Suppressor macrophage treated with lipopolysaccharide for 4 hours (primary cell): Measurements from ENCODE around the gene SCRN1.
A peak's percentile ranks its signal among the peaks of the same experiment; 100 is the strongest.

Experiments used
- DNase-seq: peaks from one replicate; pipeline ENCODE4 v3.0.0-alpha.2; 2020

SCRN1 gene

DNA sequence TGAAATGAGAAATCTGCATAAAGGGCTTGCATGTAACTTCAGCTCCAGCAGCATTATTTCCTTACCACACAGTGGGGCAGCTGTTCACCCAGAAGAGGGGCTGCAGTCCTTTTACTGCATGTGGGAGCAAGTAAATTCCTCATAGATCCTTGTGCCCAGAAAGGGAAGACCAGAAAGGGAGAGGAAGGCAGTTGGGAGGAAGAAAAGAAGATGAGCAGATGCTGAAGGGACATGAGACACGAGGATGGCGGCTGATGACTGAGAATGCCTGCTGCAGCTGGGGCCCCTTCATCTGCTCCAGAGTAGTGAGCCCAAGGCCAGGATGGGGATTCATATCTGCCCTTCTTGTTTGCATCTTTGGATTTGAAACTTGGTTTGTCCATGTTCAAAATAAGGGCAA, 102.8 kb downstream of the SCRN1 start:
- no peak for DNase-seq

DNA sequence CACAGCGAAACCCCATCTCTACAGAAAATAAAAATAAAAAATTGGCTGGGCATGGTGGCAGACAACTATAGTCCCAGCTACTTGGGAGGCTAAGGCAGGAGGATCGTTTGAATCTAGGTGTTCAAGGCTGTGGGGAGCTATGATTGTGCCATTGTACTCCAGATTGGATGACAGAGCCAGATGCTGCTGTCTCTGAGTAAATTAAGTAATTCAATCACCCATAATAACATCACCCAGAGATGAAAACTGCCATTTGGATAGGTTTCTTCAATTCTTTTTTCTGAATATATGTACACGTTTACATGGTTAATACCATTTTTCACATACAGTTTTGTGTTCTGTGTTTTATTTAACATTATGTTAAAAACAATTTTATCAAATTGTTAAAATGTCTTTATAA, 104.0 kb downstream of the SCRN1 start:
- DNase-seq = no peak

DNA sequence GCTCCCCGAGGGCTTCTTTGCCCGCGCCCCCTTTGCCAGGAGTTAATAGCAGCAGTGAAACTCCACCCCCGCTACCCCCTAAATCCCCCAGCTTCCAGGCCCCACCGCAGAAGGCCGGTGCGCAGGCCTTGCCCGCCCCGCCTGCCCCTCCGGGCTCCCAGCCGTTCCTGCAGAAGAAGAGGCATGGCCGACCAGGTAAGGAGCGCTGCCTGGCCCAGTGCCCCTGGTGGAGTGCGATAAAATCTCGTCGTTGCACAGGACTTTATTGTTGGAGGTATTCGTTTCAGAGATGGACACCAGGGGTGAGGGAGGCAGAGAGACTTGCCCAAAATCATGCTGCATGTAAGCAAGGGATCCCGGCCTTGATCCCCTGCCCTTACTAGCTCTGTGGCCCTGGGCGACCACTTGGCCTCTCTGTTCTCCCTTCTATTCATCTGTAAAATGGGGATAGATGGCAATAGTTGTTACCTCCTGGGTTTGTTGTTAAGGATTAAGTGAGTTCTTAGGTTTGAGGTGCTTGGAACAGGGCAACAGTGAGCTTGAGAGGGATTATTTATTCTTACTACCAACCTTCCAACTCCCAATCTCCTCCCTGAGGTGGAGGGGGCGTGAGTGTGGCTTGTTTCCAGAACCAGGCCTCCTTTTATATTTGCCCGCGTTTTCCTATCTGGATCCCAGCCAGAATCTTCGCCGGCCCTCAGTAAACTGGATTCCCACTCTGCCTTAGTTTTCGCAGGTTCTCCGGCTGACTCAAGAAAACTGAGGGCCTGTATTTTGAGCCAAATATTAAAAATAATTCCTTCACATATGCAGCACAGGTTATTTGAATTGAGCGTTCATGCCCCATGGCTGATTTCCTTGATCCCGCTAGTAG, 105.0 kb downstream of the SCRN1 start:
- no peak for DNase-seq

- no peak for DNase-seq
Measured at GRCh38 chr7:29883462-29884398, 105.9 kb downstream of the SCRN1 start.

GRCh38 chr7:29882481-29882880, 107.1 kb downstream of the SCRN1 start:
- DNase-seq = no peak

DNA sequence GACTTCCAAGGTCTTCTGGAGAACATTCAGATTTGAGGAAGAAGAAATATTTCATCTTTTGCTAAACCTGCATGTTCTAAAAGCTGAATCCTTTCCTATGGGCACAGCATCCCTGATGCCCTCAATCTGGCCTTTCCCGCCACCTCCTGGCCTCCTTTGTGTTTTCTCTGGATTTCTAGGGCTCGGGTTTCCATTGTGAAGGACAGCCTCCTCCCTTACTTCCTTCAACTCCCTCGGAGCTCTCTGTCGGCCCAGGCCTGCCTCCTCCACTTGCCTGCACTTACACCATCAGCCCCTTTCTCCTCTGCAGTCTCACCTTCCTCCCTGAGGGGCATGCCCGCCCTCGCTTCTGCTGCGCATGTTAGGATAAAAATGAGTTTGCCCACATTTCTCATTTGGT, 107.9 kb downstream of the SCRN1 start:
- DNase-seq = no peak

GRCh38 chr7:29879609-29880008, 110.0 kb downstream of the SCRN1 start:
- DNase-seq = peak; percentile 25

- peak; percentile 55 for DNase-seq
Measured at GRCh38 chr7:29878081-29878688, 111.4 kb downstream of the SCRN1 start.

- DNase-seq = no peak
Measured at GRCh38 chr7:29877196-29877595, 112.4 kb downstream of the SCRN1 start.

DNA sequence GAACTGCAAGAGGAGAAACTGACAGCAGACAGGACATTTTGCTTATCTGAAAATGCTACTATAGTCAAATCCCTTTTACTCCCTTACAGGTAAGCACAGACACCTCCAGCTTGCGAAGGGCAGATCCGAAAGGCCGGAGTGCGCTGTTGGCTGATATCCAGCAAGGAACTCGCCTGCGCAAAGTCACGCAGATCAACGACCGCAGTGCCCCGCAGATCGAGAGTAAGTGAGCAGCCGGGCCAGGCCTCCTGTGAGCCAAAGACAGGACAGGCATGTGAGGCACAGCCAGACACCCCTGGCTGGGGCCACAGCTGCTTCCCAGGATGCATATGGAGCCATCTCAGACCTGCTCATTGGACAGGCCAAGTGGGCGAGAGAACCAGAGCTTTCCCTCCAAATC, 113.9 kb downstream of the SCRN1 start:
- no peak for DNase-seq

- no peak for DNase-seq
Measured at GRCh38 chr7:29873644-29874294, 115.8 kb downstream of the SCRN1 start.

DNA sequence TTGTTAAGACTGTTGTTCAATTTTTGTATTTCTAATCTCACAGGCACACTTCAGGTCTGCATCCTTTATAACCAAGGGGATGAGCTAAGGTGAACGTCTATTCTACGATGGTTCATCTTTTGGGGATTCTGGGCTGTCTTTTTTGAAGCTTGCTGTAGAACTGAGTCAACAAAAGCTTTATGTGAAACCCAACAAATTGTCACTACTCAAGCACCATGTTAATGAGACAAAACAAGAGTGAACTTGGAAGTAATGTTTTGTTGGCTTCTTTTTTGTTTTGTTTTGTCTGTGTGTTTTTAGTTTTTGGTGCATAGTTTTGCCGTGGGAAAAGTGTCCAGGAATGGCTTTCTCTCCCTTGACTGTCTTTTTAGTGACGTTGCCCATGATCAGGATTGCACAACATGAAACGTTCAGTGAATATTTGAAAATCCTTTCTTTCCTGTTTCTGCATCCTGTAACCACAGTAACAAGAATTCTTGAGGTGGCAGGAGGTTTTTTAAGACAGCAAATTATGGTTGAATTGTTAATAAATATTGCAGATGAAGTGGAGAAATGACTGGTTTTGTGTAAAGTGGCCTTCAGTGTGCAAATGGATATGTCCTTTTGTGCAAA, 117.7 kb downstream of the SCRN1 start:
- DNase-seq = no peak
